ENCODE results near the gene KIF20B. TPM values are rescaled to one million over a fixed set of nuclear protein-coding genes. Genes with fewer than 3 reads are reported as not detected.
"Not testable (repeated sequence)": the region's sequence is repeated elsewhere in the genome, so short reads cannot be mapped to it uniquely, and the experiment has no call there.

KIF20B gene
- total RNA-seq, 2 experiments from 2014 or later, result 25.0 to 87.0 TPM

- no peak overlapping the region for H3K27ac ChIP-seq (ENCODE audit: low read depth, low read length, poor library complexity, severe bottlenecking)
- H2AFZ ChIP-seq (ENCODE audit: low read length), result no peak overlapping the region
- TF ChIP-seq EZH2phosphoT487 (IDR thresholded peaks at IDR 0.05; ENCODE audit: borderline replicate concordance, low read depth, low read length) (no peak), CTCF (conservative IDR thresholded peaks at IDR 0.05; ENCODE audit: low read length) (no peak)
- H3K4me1 ChIP-seq (ENCODE audit: insufficient read depth, low read length, poor library complexity, severe bottlenecking), result no peaks in the 10 kb centered on the region
- H3K79me2 ChIP-seq (ENCODE audit: insufficient read depth, low read depth, low read length), result no peaks in the 10 kb centered on the region
- H3K4me3 ChIP-seq (ENCODE audit: low read depth, low read length, poor library complexity, severe bottlenecking), result no peak overlapping the region
- H3K4me2 ChIP-seq (ENCODE audit: low read length), result no peak overlapping the region
- H4K20me1 ChIP-seq (ENCODE audit: insufficient read depth, low read length), result no peaks in the 10 kb centered on the region
- CTCF ChIA-PET (ENCODE audit: unreplicated experiment), result no interaction called here
- POLR2A ChIA-PET, result interaction anchor here (1.0 kb wide), 1 partner anchor 53 kb away, joined by 3 read pairs; no protein-coding TSS in a partner anchor
- intact Hi-C loops (cut with micrococcal nuclease; ENCODE audit: unreplicated experiment), result loop anchor here (5.0 kb wide), 1 partner anchor 33 kb away; no protein-coding TSS in a partner anchor
- DNase-seq (ENCODE audit: low spot score), result no peak
- no peaks in the 10 kb centered on the region for H3K9me3 ChIP-seq (ENCODE audit: low read length)
- H3K9me2 ChIP-seq (ENCODE audit: insufficient read depth, low read length), result no peaks in the 10 kb centered on the region
- no TSS peak for BruUV-seq (replicated peaks)
- H3K36me3 ChIP-seq (ENCODE audit: insufficient read depth, low read length), result peaks cover 85% of the 10 kb centered on the region
These were observed 54.0 kb downstream of the KIF20B start for GRCh38 chr10:89755374-89755773.

GRCh38 chr10:89759531-89759930 lies 58.1 kb downstream of the KIF20B start:
- Histone ChIP-seq H3K36me3 (ENCODE audit: insufficient read depth, low read length) (peaks cover 87% of the 10 kb centered on the region), H3K4me1 (ENCODE audit: insufficient read depth, low read length, poor library complexity, severe bottlenecking) (no peaks in the 10 kb centered on the region), H3K79me2 (ENCODE audit: insufficient read depth, low read depth, low read length) (no peaks in the 10 kb centered on the region), H3K4me3 (ENCODE audit: low read depth, low read length, poor library complexity, severe bottlenecking) (no peak overlapping the region), H3K27ac (ENCODE audit: low read depth, low read length, poor library complexity, severe bottlenecking) (no peak overlapping the region), H3K9me2 (ENCODE audit: insufficient read depth, low read length) (no peaks in the 10 kb centered on the region), H3K4me2 (ENCODE audit: low read length) (no peak overlapping the region), H3K9me3 (ENCODE audit: low read length) (no peaks in the 10 kb centered on the region), H4K20me1 (ENCODE audit: insufficient read depth, low read length) (no peaks in the 10 kb centered on the region), H2AFZ (ENCODE audit: low read length) (no peak overlapping the region)
- intact Hi-C loops (cut with micrococcal nuclease; ENCODE audit: unreplicated experiment), result loop anchor here (5.0 kb wide), 1 partner anchor 37 kb away; no protein-coding TSS in a partner anchor
- no TSS peak for BruUV-seq (replicated peaks)
- TF ChIP-seq CTCF (conservative IDR thresholded peaks at IDR 0.05; ENCODE audit: low read length) (no peak), EZH2phosphoT487 (IDR thresholded peaks at IDR 0.05; ENCODE audit: borderline replicate concordance, low read depth, low read length) (no peak)
- ChIA-PET CTCF (ENCODE audit: unreplicated experiment) (no interaction called here), POLR2A (interaction anchor here (1.2 to 1.4 kb wide), 2 partner anchors 15 to 58 kb away, joined by 3 to 4 read pairs; partner anchors contain the start of gene KIF20B)
- DNase-seq (ENCODE audit: low spot score), result no peak

GRCh38 chr10:89763671-89764070 lies 62.3 kb downstream of the KIF20B start:
- H3K4me2 ChIP-seq (ENCODE audit: low read length); H3K9me3 ChIP-seq (ENCODE audit: low read length); H3K4me3 ChIP-seq (ENCODE audit: low read depth, low read length, poor library complexity, severe bottlenecking); H3K4me1 ChIP-seq (ENCODE audit: insufficient read depth, low read length, poor library complexity, severe bottlenecking); DNase-seq (ENCODE audit: low spot score); H3K9me2 ChIP-seq (ENCODE audit: insufficient read depth, low read length); intact Hi-C loops (cut with micrococcal nuclease; ENCODE audit: unreplicated experiment); H4K20me1 ChIP-seq (ENCODE audit: insufficient read depth, low read length); H2AFZ ChIP-seq (ENCODE audit: low read length); H3K79me2 ChIP-seq (ENCODE audit: insufficient read depth, low read depth, low read length); BruUV-seq (replicated peaks); H3K27ac ChIP-seq (ENCODE audit: low read depth, low read length, poor library complexity, severe bottlenecking): not testable (repeated sequence)
- POLR2A ChIA-PET, result interaction anchor here (1.2 kb wide), 1 partner anchor 8 kb away, joined by 3 read pairs; no protein-coding TSS in a partner anchor
- CTCF ChIA-PET (ENCODE audit: unreplicated experiment), result interaction anchor here (1.0 kb wide), 1 partner anchor 9 kb away, joined by 3 read pairs; no protein-coding TSS in a partner anchor
- H3K36me3 ChIP-seq (ENCODE audit: insufficient read depth, low read length), result peaks cover 73% of the 10 kb centered on the region

Data from OCI-LY7 (cell line).